Endodermal cell (in vitro differentiated cells): ENCODE measurements around the gene POLE2. TPM values are rescaled to one million over a fixed set of nuclear protein-coding genes. Genes with fewer than 3 reads are reported as not detected.
"Not testable (repeated sequence)": the region's sequence is repeated elsewhere in the genome, so short reads cannot be mapped to it uniquely, and the experiment has no call there.

Experiments
- DNase-seq: peaks from one replicate; pipeline ENCODE4 v3.0.0-alpha.2; 2017
- H3K27ac ChIP-seq: 2 replicates; pipeline ENCODE4 v1.5.1; 2013; ENCODE audit warnings: mild to moderate bottlenecking, low read depth, low read length, moderate library complexity
- H3K27me3 ChIP-seq: 2 replicates; pipeline ENCODE4 v1.6.1; 2013; ENCODE audit warnings: mild to moderate bottlenecking, low read length, moderate library complexity; ENCODE audit not compliant: insufficient read depth, control insufficient read depth, poor library complexity, severe bottlenecking
- H3K36me3 ChIP-seq: 2 replicates; pipeline ENCODE4 v1.7.0; 2013; ENCODE audit warnings: mild to moderate bottlenecking, low read length, moderate library complexity; ENCODE audit not compliant: control insufficient read depth, insufficient read depth
- H3K4me1 ChIP-seq: one replicate; pipeline ENCODE4 v1.7.0; 2013; ENCODE audit warnings: low read length; ENCODE audit not compliant: control insufficient read depth, insufficient read depth
- H3K4me3 ChIP-seq: 2 replicates; pipeline ENCODE4 v1.5.1; 2013; ENCODE audit warnings: mild to moderate bottlenecking, low read length, moderate library complexity
- H3K9ac ChIP-seq: 2 replicates; pipeline ENCODE4 v1.6.1; 2013; ENCODE audit warnings: mild to moderate bottlenecking, low read length, moderate library complexity; ENCODE audit not compliant: poor library complexity, severe bottlenecking; ENCODE audit errors: extremely low read depth
- H3K9me3 ChIP-seq: 2 replicates; pipeline ENCODE4 v1.6.1; 2013; ENCODE audit warnings: mild to moderate bottlenecking, low read length, moderate library complexity; ENCODE audit not compliant: control insufficient read depth
- H3K27ac Mint-ChIP-seq: 2 replicates; pipeline ENCODE4 v1.8.0; 2020; ENCODE audit warnings: mixed read lengths
- H3K27me3 Mint-ChIP-seq: 2 replicates; pipeline ENCODE4 v1.8.0; 2021; ENCODE audit warnings: mild to moderate bottlenecking, mixed read lengths; ENCODE audit not compliant: insufficient read depth
- H3K36me3 Mint-ChIP-seq: 2 replicates; pipeline ENCODE4 v1.8.0; 2020; ENCODE audit warnings: low read depth, mixed read lengths
- H3K4me1 Mint-ChIP-seq: 2 replicates; pipeline ENCODE4 v1.8.0; 2020; ENCODE audit warnings: mixed read lengths
- H3K4me3 Mint-ChIP-seq: 2 replicates; pipeline ENCODE4 v1.8.0; 2020; ENCODE audit warnings: mild to moderate bottlenecking, moderate library complexity, mixed read lengths
- H3K9me3 Mint-ChIP-seq: 2 replicates; pipeline ENCODE4 v1.8.0; 2020; ENCODE audit warnings: mild to moderate bottlenecking, mixed read lengths
- WGBS, 2 experiments: methylation state at CpG; one replicate each; pipeline versions ENCODE4 v1.1.5 to v1.1.7; 2013; ENCODE audit warnings: missing lambda C conversion rate in 2 of 2, mixed read lengths in 1 of 2; ENCODE audit not compliant: insufficient coverage in 1 of 2, insufficient read length in 1 of 2; 5-methylcytosine and 5-hydroxymethylcytosine counted together
- total RNA-seq, 2 donors: library from RNA; stranded (reverse); fragmentation: NEBNext Ultra II Directional in 1 of 2; extraction: Animal tissue kit (Norgen Biotek cat#: 25700) in 1 of 2; gene quantifications; 2 replicates in 1 of 2; 3 replicates in 1 of 2; pipeline ENCODE4 v1.2.1, GENCODE V29; 2021
- TF ChIP-seq, protein P1 (sequence below): fragments of 200-600 bp; sonication (generic); conservative IDR thresholded peaks from 2 replicates; pipeline ENCODE4 v1.5.0; 2021; ENCODE audit warnings: antibody characterized with exemption, mild to moderate bottlenecking

The POLE2 gene
- total RNA-seq, 2 donors from 2014 or later: 25.5 to 33.6 TPM

DNA sequence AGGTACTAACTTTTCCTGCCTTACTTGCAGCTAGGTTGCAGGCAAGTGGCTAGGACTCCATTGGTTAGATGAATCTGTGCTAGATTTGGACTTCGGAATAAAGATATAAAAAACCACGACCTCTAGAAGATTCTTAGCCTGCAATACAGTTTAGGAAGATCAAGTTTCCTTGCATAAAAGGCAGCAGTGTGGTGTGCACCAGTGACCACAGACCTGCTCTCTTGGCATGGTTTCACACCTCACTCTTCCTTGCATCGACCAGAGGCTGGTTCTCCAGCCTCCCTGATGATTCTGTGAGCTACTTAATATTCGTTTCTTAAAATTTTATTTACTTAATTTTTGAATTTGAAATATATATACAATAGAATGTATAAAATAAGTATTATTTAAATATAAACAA lies 14.7 kb upstream of the POLE2 start:
- no peak overlapping the region for H3K27ac ChIP-seq
- H3K4me1 ChIP-seq: no peaks in the 10 kb centered on the region
- H3K36me3 ChIP-seq: no peaks in the 10 kb centered on the region
- H3K27me3 ChIP-seq: no peaks in the 10 kb centered on the region
- TF ChIP-seq, protein P1, sequence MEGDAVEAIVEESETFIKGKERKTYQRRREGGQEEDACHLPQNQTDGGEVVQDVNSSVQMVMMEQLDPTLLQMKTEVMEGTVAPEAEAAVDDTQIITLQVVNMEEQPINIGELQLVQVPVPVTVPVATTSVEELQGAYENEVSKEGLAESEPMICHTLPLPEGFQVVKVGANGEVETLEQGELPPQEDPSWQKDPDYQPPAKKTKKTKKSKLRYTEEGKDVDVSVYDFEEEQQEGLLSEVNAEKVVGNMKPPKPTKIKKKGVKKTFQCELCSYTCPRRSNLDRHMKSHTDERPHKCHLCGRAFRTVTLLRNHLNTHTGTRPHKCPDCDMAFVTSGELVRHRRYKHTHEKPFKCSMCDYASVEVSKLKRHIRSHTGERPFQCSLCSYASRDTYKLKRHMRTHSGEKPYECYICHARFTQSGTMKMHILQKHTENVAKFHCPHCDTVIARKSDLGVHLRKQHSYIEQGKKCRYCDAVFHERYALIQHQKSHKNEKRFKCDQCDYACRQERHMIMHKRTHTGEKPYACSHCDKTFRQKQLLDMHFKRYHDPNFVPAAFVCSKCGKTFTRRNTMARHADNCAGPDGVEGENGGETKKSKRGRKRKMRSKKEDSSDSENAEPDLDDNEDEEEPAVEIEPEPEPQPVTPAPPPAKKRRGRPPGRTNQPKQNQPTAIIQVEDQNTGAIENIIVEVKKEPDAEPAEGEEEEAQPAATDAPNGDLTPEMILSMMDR: no peak
- no peaks in the 10 kb centered on the region for H3K9me3 ChIP-seq
- no peak overlapping the region for H3K27ac Mint-ChIP-seq
- H3K9ac ChIP-seq: no peak overlapping the region
- no peaks in the 10 kb centered on the region for H3K9me3 Mint-ChIP-seq
- WGBS, 2 experiments: 79 to 97% methylated on average over 2 to 3 of the region's 4 CpGs
- no peaks in the 10 kb centered on the region for H3K36me3 Mint-ChIP-seq
- no peaks in the 10 kb centered on the region for H3K27me3 Mint-ChIP-seq
- no peak overlapping the region for H3K4me3 ChIP-seq
- no peak overlapping the region for H3K4me3 Mint-ChIP-seq
- DNase-seq: no peak
- H3K4me1 Mint-ChIP-seq: no peaks in the 10 kb centered on the region

DNA sequence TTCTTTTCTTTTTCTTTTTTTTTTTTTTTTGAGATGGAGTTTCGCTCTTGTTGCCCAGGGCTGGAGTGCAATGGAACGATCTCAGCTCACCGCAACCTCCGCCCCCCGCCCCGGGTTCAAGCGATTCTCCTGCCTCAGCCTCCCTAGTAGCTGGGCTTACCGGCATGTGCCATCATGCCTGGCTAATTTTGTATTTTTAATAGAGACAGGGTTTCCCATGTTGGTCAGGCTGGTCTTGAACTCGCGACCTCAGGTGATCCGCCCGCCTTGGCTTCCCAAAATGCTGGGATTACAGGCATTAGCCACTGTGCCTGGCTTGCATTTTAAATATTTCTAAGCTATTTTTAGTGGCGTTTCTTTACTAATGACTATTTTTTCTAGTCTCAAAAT lies 5.7 kb upstream of the POLE2 start:
- H3K36me3 Mint-ChIP-seq, H3K9me3 ChIP-seq, H3K27ac ChIP-seq, H3K27ac Mint-ChIP-seq, H3K4me1 ChIP-seq, H3K36me3 ChIP-seq, H3K27me3 ChIP-seq, H3K9me3 Mint-ChIP-seq: not testable (repeated sequence)
- DNase-seq: peak; percentile 51
- Mint-ChIP-seq H3K27me3 (peaks cover 19% of the 10 kb centered on the region), H3K4me3 (peak overlapping the region; percentile 66), H3K4me1 (peaks cover 14% of the 10 kb centered on the region)
- Histone ChIP-seq H3K9ac (peak overlapping the region; percentile 55), H3K4me3 (peak overlapping the region; percentile 79)
- 46 to 53% methylated on average over 11 to 13 of the region's 13 CpGs for WGBS, 2 experiments

DNA sequence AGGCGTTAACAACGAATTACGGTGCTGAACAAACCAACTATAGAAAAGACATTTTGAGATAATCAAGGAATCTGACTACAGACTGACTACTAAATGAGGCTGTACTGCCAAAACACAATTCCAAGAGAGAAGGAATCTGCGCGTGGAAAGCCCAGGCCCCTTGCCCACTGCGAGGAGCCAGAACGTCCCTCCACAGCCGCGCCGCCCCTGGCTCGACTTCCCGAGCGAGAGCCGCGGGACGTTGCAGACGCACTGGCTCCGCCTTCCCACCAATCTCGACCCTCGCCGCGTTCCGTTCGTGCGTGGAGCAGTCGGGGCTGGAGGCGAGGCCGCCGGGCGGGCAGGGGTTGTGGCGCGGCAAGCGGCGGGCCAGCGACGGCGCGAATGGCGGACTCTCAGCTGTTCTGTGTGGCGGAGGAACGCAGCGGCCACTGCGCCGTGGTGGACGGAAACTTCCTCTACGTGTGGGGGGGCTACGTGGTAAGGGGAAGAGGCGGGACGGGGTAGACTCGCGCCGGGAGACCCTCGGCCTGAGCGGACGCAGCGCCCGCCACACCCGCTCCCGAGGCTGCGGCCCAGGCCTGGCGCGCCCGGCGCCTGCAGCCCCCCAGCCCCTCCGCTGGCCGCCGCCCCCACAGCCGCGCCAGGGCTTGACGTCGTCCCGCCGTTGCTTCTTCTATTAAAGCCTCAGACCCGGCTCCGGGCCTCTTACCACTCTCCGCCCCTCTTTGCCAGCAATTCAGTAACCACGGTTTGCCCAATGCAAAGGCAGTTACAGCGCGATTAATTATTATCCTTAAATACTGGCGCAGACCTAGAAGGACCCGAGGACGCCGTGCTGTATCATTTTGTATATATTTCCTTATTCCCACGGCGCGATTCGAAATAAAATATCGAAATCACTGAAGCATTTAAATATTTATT lies 5.1 kb upstream of the POLE2 start, which contains the start of gene KLHDC1:
Gene KLHDC1, plus strand, starts transcription at position 310 of the 924 bp plus-strand sequence. Its CDS starts 75 bp downstream, at position 385.
- Mint-ChIP-seq H3K4me1 (peaks cover 14% of the 10 kb centered on the region), H3K27ac (peak within 1 kb of the TSS; percentile 75), H3K9me3 (no peaks in the 10 kb centered on the region), H3K27me3 (peaks cover 19% of the 10 kb centered on the region), H3K36me3 (no peaks in the 10 kb centered on the region), H3K4me3 (peak within 1 kb of the TSS; percentile 66)
- TF ChIP-seq, protein P1: no peak
- WGBS, 2 experiments: 4 to 8% methylated on average over 39 to 87 of the region's 88 CpGs
- Histone ChIP-seq H3K9me3 (no peaks in the 10 kb centered on the region), H3K9ac (peak within 1 kb of the TSS; percentile 55), H3K27ac (peak within 1 kb of the TSS; percentile 77), H3K27me3 (peaks cover 5% of the 10 kb centered on the region), H3K36me3 (no peaks in the 10 kb centered on the region), H3K4me3 (peak within 1 kb of the TSS; percentile 79), H3K4me1 (peaks cover 3% of the 10 kb centered on the region)
- peak; percentile 86 for DNase-seq
